Tibial nerve (tissue), 4 donors: Measurements from ENCODE around the gene REV3L. TPM values are rescaled to one million over a fixed set of nuclear protein-coding genes. Genes with fewer than 3 reads are reported as not detected.

Experiments
- DNase-seq, 2 donors: peaks; one replicate each; pipeline ENCODE4 v3.0.0-alpha.2; 2019; ENCODE audit warnings: low spot score in 2 of 2
- H3K27ac ChIP-seq, 4 donors: fragments of 200-600 bp; sonication (generic) in 3 of 4; one replicate each; pipeline ENCODE4 v1.5.1; 2017 to 2019; ENCODE audit warnings: mild to moderate bottlenecking in 1 of 4
- H3K27me3 ChIP-seq, 2 donors: fragments of 200-600 bp; sonication (generic) in 1 of 2; one replicate each; pipeline versions ENCODE4 v1.5.1 to v1.6.0; 2017 to 2019
- H3K36me3 ChIP-seq, 3 donors: fragments of 200-600 bp; sonication (generic); one replicate each; pipeline ENCODE4 v1.5.1; 2018 to 2019
- H3K4me1 ChIP-seq, 4 donors: fragments of 200-600 bp; sonication (generic) in 3 of 4; one replicate each; pipeline ENCODE4 v1.5.1; 2017 to 2019
- H3K4me3 ChIP-seq, 4 donors: fragments of 200-600 bp; sonication (generic) in 3 of 4; one replicate each; pipeline ENCODE4 v1.5.1; 2017 to 2019; ENCODE audit warnings: mild to moderate bottlenecking in 1 of 4, moderate library complexity in 1 of 4
- H3K9me3 ChIP-seq, 4 donors: fragments of 200-600 bp; sonication (generic) in 3 of 4; one replicate each; pipeline ENCODE4 v1.5.1; 2017 to 2019
- EP300 ChIP-seq, 2 donors: sonication (generic); formaldehyde crosslinking; IDR thresholded peaks; one replicate each; pipeline ENCODE4 v1.6.1; 2017; ENCODE audit warnings: antibody characterized with exemption in 2 of 2, mild to moderate bottlenecking in 1 of 2
- POLR2A ChIP-seq, 2 donors: fragments of 450-650 bp; IDR thresholded peaks; one replicate each; pipeline ENCODE4 v1.6.1; 2017; ENCODE audit warnings: antibody characterized with exemption in 2 of 2, mild to moderate bottlenecking in 2 of 2, moderate library complexity in 2 of 2
- WGBS, 2 donors: methylation state at CpG; one replicate each; pipeline ENCODE4 v1.1.5; 2018; 5-methylcytosine and 5-hydroxymethylcytosine counted together
- total RNA-seq, 4 donors: library from RNA; depleted of rRNA; stranded (reverse); fragments of >200 nt; gene quantifications; one replicate each; pipeline ENCODE4 v1.1.0, GENCODE V29; 2016
- TF ChIP-seq, protein P1 (sequence below), 5 experiments: fragments of 200-600 bp in 3 of 5; fragments of 450-650 bp in 2 of 5; sonication (generic) in 3 of 5; IDR thresholded peaks; one replicate each; pipeline ENCODE4 v1.5.1; 2016 to 2019; ENCODE audit warnings: antibody characterized with exemption in 5 of 5, mild to moderate bottlenecking in 3 of 5, moderate library complexity in 2 of 5

The REV3L gene
- total RNA-seq, 4 donors from 2014 or later: 26.7 to 45.9 (median 34.1) TPM

DNA sequence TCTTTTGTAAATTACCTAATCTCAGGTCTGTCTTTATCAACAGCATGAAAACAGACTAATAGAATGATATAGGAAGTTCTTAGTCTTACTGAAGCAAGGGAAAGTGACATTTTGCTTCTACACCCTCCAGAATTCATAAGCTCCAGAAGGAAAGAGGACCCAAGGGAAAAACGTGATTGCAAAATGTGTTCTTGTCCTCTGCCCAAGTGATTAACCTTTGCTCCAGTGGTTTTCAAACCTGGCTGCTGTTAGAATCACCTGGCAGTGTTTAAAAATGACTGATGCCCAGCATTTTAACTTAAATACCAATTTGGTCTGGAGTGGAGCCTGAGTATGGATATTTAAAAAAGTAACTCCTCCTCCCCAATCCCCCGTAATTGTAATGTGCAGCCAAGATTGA lies 204.3 kb downstream of the REV3L start:
- H3K9me3 ChIP-seq: peaks cover 0 to 24% (median 10%) of the 10 kb centered on the region in 4 donors
- WGBS, 2 donors: 82 to 89% methylated on average over 2 of the region's 2 CpGs
- no peaks in the 10 kb centered on the region for H3K4me1 ChIP-seq
- TF ChIP-seq, protein P1, sequence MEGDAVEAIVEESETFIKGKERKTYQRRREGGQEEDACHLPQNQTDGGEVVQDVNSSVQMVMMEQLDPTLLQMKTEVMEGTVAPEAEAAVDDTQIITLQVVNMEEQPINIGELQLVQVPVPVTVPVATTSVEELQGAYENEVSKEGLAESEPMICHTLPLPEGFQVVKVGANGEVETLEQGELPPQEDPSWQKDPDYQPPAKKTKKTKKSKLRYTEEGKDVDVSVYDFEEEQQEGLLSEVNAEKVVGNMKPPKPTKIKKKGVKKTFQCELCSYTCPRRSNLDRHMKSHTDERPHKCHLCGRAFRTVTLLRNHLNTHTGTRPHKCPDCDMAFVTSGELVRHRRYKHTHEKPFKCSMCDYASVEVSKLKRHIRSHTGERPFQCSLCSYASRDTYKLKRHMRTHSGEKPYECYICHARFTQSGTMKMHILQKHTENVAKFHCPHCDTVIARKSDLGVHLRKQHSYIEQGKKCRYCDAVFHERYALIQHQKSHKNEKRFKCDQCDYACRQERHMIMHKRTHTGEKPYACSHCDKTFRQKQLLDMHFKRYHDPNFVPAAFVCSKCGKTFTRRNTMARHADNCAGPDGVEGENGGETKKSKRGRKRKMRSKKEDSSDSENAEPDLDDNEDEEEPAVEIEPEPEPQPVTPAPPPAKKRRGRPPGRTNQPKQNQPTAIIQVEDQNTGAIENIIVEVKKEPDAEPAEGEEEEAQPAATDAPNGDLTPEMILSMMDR (IDR thresholded peaks at IDR 0.05): no peak
- TF ChIP-seq EP300 (IDR thresholded peaks at IDR 0.05) (no peak), POLR2A (IDR thresholded peaks at IDR 0.05) (no peak)
- no peak overlapping the region for H3K4me3 ChIP-seq
- H3K36me3 ChIP-seq: peaks cover 0 to 81% (median 26%) of the 10 kb centered on the region in 3 donors
- no peak overlapping the region for H3K27ac ChIP-seq
- DNase-seq: no peak
- H3K27me3 ChIP-seq: no peaks in the 10 kb centered on the region

DNA sequence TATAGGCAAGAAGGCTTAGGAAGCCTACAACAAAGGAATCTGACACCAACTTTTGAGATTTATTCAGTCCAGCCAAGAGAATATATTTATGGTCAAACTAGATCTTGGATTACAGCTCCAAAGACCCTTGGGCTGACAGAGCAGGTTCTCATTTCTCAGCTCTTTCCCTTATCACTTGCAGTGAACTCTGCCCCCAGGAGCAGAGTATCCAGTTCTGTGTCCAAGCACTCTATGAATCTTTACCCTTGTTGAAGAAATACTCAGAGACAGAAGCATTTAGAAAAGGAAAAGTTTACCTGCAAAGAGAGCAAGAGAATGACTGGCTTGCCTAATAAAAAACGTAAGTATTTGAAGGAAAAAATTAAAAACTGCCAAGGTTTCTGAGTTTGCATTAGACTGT lies 205.2 kb downstream of the REV3L start:
- DNase-seq: no peak
- TF ChIP-seq POLR2A (IDR thresholded peaks at IDR 0.05) (no peak), EP300 (IDR thresholded peaks at IDR 0.05) (no peak)
- TF ChIP-seq, protein P1 (IDR thresholded peaks at IDR 0.05): no peak
- peaks cover 0 to 82% (median 29%) of the 10 kb centered on the region in 3 donors for H3K36me3 ChIP-seq
- H3K4me3 ChIP-seq: no peak overlapping the region
- H3K9me3 ChIP-seq: peaks cover 0 to 33% (median 12%) of the 10 kb centered on the region in 4 donors
- WGBS, 2 donors: 93 to 96% methylated on average over 1 of the region's 1 CpG
- no peak overlapping the region for H3K27ac ChIP-seq
- no peaks in the 10 kb centered on the region for H3K27me3 ChIP-seq
- H3K4me1 ChIP-seq: no peaks in the 10 kb centered on the region

DNA sequence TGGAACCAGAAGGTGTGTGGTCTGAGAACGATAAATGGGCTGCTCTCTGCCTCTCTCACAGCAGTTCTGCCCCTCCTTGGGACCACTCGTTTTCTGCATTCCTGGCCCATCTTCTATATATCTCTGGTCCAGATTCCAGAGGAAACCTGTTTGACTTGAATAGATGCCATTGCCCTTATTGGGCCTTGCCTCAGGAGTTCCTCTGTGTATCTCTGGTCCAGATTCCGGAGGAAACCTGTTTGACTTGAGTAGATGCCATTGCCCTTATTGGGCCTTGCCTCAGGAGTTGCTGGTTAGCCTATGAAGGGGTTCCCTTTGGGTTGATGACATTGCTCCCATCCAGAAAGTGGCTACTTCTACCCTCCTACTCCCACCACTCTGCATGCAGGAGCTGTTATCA lies 206.3 kb downstream of the REV3L start:
- no peak for DNase-seq
- peaks cover 0 to 93% (median 29%) of the 10 kb centered on the region in 3 donors for H3K36me3 ChIP-seq

DNA sequence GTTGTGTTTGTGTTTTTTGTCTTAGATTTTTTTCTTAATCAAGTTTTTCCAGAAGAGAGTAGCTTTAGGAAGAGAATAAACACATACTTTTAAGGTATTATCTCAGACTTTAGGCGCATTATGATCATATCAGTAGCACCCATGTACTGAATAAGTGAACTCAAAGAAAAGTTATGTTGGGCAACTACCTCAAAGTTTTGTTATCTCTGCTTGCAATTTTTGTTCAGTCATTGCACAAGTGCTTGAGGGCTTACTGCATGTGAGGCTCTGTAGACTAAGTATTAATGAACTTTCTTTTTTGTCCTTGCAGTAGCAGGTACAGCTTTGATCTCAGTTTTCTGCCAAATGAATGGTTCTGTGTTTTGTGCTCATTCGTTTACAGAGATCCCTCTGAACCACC lies 206.7 kb downstream of the REV3L start:
- peaks cover 0 to 94% (median 29%) of the 10 kb centered on the region in 3 donors for H3K36me3 ChIP-seq
- TF ChIP-seq, protein P1 (IDR thresholded peaks at IDR 0.05): no peak
- TF ChIP-seq EP300 (IDR thresholded peaks at IDR 0.05): no peak
- TF ChIP-seq POLR2A (IDR thresholded peaks at IDR 0.05): no peak
- WGBS, 2 donors: 97% methylated on average over 2 of the region's 2 CpGs

More for the DNA sequence above, 206.3 kb downstream of the REV3L start:
- TF ChIP-seq, protein P1 (IDR thresholded peaks at IDR 0.05): no peak
- TF ChIP-seq EP300 (IDR thresholded peaks at IDR 0.05) (no peak), POLR2A (IDR thresholded peaks at IDR 0.05) (no peak)
- 93 to 98% methylated on average over 3 of the region's 3 CpGs for WGBS, 2 donors
- no peak overlapping the region for H3K4me3 ChIP-seq
- no peaks in the 10 kb centered on the region for H3K27me3 ChIP-seq
- H3K27ac ChIP-seq: no peak overlapping the region
- peaks cover 0 to 33% (median 12%) of the 10 kb centered on the region in 4 donors for H3K9me3 ChIP-seq
- no peaks in the 10 kb centered on the region for H3K4me1 ChIP-seq

DNA sequence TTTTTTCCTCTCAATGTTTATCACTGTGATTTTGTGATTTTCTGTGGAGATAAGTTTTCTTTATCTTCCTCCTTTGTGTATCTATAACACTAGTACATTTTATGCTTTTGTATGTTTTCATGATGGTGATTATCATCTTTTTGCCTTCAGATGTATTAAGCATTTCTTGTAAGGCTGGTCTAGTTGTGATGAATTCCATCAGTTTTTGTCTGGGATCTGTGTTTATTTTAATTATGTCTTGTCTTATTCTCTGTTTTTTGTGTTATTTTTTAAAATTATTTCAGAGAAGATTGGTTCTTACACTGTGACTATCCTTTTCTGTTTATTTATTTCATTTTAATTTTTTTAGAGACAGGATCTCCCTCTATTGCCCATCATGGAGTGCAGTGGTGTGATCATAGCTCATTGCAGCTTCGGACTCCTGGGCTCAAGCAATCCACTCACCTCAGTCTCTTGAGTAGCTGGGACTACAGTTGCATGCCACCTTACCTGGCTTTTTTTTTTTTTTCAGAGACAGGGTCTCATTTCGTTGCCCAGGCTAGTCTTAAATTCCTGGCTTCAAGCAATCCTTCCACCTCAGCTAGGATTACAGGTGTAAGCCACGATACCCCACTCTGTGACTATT lies 208.3 kb downstream of the REV3L start:
- H3K27ac ChIP-seq: no peak overlapping the region
- TF ChIP-seq EP300 (IDR thresholded peaks at IDR 0.05): no peak
- TF ChIP-seq, protein P1 (IDR thresholded peaks at IDR 0.05): no peak
- TF ChIP-seq POLR2A (IDR thresholded peaks at IDR 0.05): no peak
- peaks cover 0 to 33% (median 12%) of the 10 kb centered on the region in 4 donors for H3K9me3 ChIP-seq
- H3K4me1 ChIP-seq: no peaks in the 10 kb centered on the region
- no peak for DNase-seq
- 96 to 97% methylated on average over 3 of the region's 3 CpGs for WGBS, 2 donors
- H3K36me3 ChIP-seq: peaks cover 0 to 93% (median 30%) of the 10 kb centered on the region in 3 donors
- H3K4me3 ChIP-seq: no peak overlapping the region
- H3K27me3 ChIP-seq: no peaks in the 10 kb centered on the region

More for the DNA sequence above, 206.7 kb downstream of the REV3L start:
- Histone ChIP-seq H3K27me3 (no peaks in the 10 kb centered on the region), H3K9me3 (peaks cover 0 to 33% (median 12%) of the 10 kb centered on the region in 4 donors), H3K27ac (no peak overlapping the region), H3K4me1 (no peaks in the 10 kb centered on the region), H3K4me3 (no peak overlapping the region)
- DNase-seq: no peak
